SK-N-SH (cell line): Measurements from ENCODE around the gene CLEC20A. TPM values are rescaled to one million over a fixed set of nuclear protein-coding genes. Genes with fewer than 3 reads are reported as not detected.

Experiments used
- CTCF ChIA-PET: fragments of 300-600, 350-600 bp; formaldehyde crosslinking; extraction: SDS; loops from one replicate; lab custom pipeline; 2021; lab: Yijun Ruan, JAX
- POLR2A ChIA-PET: fragments of 350-600 bp; sonication (Branson Sonifier 250); formaldehyde crosslinking; extraction: SDS; loops from one replicate; lab custom pipeline; 2020; ENCODE audit warnings: antibody characterized with exemption, inconsistent platforms; lab: Yijun Ruan, JAX
- DNase-seq: peaks from one replicate; pipeline ENCODE4 v3.0.0; 2012
- H2AFZ ChIP-seq: fragments of 200-600 bp; sonication (generic); 2 replicates; pipeline ENCODE4 v1.8.1; 2016; ENCODE audit warnings: antibody characterized with exemption, mild to moderate bottlenecking, low read depth
- H3F3A ChIP-seq: fragments of 200-600 bp; sonication (generic); replicated peaks from 2 replicates; pipeline ENCODE3; 2016; ENCODE audit warnings: antibody characterized with exemption, mild to moderate bottlenecking; ENCODE audit not compliant: insufficient read depth
- H3K27ac ChIP-seq, 2 experiments: fragments of 200-500 bp in 1 of 2; fragments of 200-600 bp in 1 of 2; sonication (Bioruptor generic) in 1 of 2; sonication (generic), shearing (Covaris generic) in 1 of 2; 2 replicates each; pipeline versions ENCODE4 v1.5.1 to v1.6.1; 2014 to 2016; ENCODE audit warnings: low read depth in 2 of 2, inconsistent platforms in 1 of 2, low read length in 1 of 2, mild to moderate bottlenecking in 1 of 2, mixed read lengths in 1 of 2
- H3K27me3 ChIP-seq: fragments of 200-600 bp; sonication (generic), shearing (Covaris generic); 2 replicates; pipeline ENCODE4 v1.6.1; 2016; ENCODE audit warnings: mixed run types; ENCODE audit not compliant: insufficient read depth
- H3K36me3 ChIP-seq, 2 experiments: fragments of 200-500 bp in 1 of 2; fragments of 200-600 bp in 1 of 2; sonication (Bioruptor generic) in 1 of 2; sonication (generic) in 1 of 2; replicated peaks in 1 of 2; 2 replicates each; pipeline versions ENCODE3 to v1.5.1; 2014 to 2016; ENCODE audit warnings: low read length in 1 of 2, mild to moderate bottlenecking in 1 of 2; ENCODE audit not compliant: insufficient read depth in 2 of 2, control insufficient read depth in 1 of 2
- H3K4me1 ChIP-seq, 2 experiments: fragments of 200-500 bp in 1 of 2; fragments of 200-600 bp in 1 of 2; sonication (Bioruptor generic) in 1 of 2; sonication (generic), shearing (Covaris generic) in 1 of 2; 2 replicates each; pipeline versions ENCODE4 v1.5.1 to v1.6.1; 2014 to 2016; ENCODE audit warnings: low read depth in 1 of 2, low read length in 1 of 2, mixed run types in 1 of 2; ENCODE audit not compliant: insufficient read depth in 2 of 2, control insufficient read depth in 1 of 2
- H3K4me2 ChIP-seq: fragments of 200-600 bp; sonication (generic), shearing (Covaris generic); 2 replicates; pipeline ENCODE4 v1.6.1; 2017; ENCODE audit warnings: mixed run types
- H3K4me3 ChIP-seq, 2 experiments: fragments of 200-500 bp in 1 of 2; fragments of 200-600 bp in 1 of 2; sonication (Bioruptor generic) in 1 of 2; sonication (generic), shearing (Covaris generic) in 1 of 2; 2 replicates each; pipeline versions ENCODE4 v1.5.1 to v1.8.1; 2014 to 2016; ENCODE audit warnings: low read depth in 2 of 2, inconsistent platforms in 1 of 2, low read length in 1 of 2, mild to moderate bottlenecking in 1 of 2, mixed read lengths in 1 of 2, moderate library complexity in 1 of 2
- H3K79me2 ChIP-seq: fragments of 200-600 bp; sonication (generic); 2 replicates; pipeline ENCODE4 v1.8.1; 2017; ENCODE audit warnings: mild to moderate bottlenecking; ENCODE audit not compliant: insufficient read depth
- H3K9ac ChIP-seq: fragments of 200-600 bp; sonication (generic); 2 replicates; pipeline ENCODE4 v1.6.1; 2017; ENCODE audit warnings: mixed run types
- H3K9me2 ChIP-seq: fragments of 200-600 bp; sonication (generic); 2 replicates; pipeline ENCODE4 v1.6.1; 2017; ENCODE audit warnings: mixed run types
- H3K9me3 ChIP-seq: fragments of 200-600 bp; sonication (generic); 2 replicates; pipeline ENCODE4 v1.6.1; 2017; ENCODE audit warnings: mixed run types, mild to moderate bottlenecking, moderate library complexity
- H4K20me1 ChIP-seq: fragments of 200-600 bp; sonication (generic); 2 replicates; pipeline ENCODE4 v1.6.1; 2017; ENCODE audit warnings: mild to moderate bottlenecking, mixed run types; ENCODE audit not compliant: insufficient read depth
- EZH2phosphoT487 ChIP-seq: fragments of 200-600 bp; sonication (generic); IDR thresholded peaks from 2 replicates; pipeline ENCODE4 v1.6.1; 2017; ENCODE audit warnings: low read depth, mixed run types, mild to moderate bottlenecking, antibody characterized with exemption, moderate library complexity, borderline replicate concordance
- FOSL2 ChIP-seq: IDR thresholded peaks from 2 replicates; pipeline ENCODE4 v1.4.0; 2012; ENCODE audit warnings: low read depth, mild to moderate bottlenecking, moderate library complexity, borderline replicate concordance
- FOXJ3 ChIP-seq: sonication (generic); formaldehyde crosslinking; IDR thresholded peaks from 2 replicates; pipeline ENCODE4 v1.5.1; 2020; ENCODE audit warnings: mild to moderate bottlenecking, missing genetic modification reagents
- GABPA ChIP-seq: IDR thresholded peaks from 2 replicates; pipeline ENCODE4 v1.4.0; 2012; ENCODE audit warnings: low read depth, mild to moderate bottlenecking
- JUND ChIP-seq: IDR thresholded peaks from 2 replicates; pipeline ENCODE4 v1.4.0; 2012
- MEF2A ChIP-seq: IDR thresholded peaks from 2 replicates; pipeline ENCODE4 v1.4.0; 2012; ENCODE audit warnings: low read depth, borderline replicate concordance
- NFIC ChIP-seq: IDR thresholded peaks from 2 replicates; pipeline ENCODE4 v1.4.0; 2012; ENCODE audit warnings: borderline replicate concordance
- POLR2AphosphoS5 ChIP-seq: IDR thresholded peaks from 2 replicates; pipeline ENCODE4 v1.6.1; 2012; ENCODE audit warnings: low read depth, low read length
- RCOR1 ChIP-seq: fragments of 150-350 bp; IDR thresholded peaks from 2 replicates; pipeline ENCODE4 v1.6.1; 2017; ENCODE audit warnings: antibody characterized with exemption, low read length
- RFX5 ChIP-seq: IDR thresholded peaks from 2 replicates; pipeline ENCODE4 v1.6.1; 2012; ENCODE audit warnings: mild to moderate bottlenecking, improper control_type of control experiment, low read length
- RXRA ChIP-seq: IDR thresholded peaks from 2 replicates; pipeline ENCODE4 v1.4.0; 2012; ENCODE audit warnings: low read depth, mild to moderate bottlenecking, borderline replicate concordance
- SIN3A ChIP-seq: IDR thresholded peaks from 2 replicates; pipeline ENCODE4 v1.6.1; 2012; ENCODE audit warnings: low read depth, mild to moderate bottlenecking, low read length, moderate library complexity, borderline replicate concordance
- SMC3 ChIP-seq: IDR thresholded peaks from 2 replicates; pipeline ENCODE4 v1.6.1; 2012; ENCODE audit warnings: low read depth, low read length, improper control_type of control experiment
- TAF1 ChIP-seq: IDR thresholded peaks from 2 replicates; pipeline ENCODE4 v1.6.1; 2012; ENCODE audit warnings: low read depth, mild to moderate bottlenecking, low read length, moderate library complexity, borderline replicate concordance
- TCF12 ChIP-seq: IDR thresholded peaks from 2 replicates; pipeline ENCODE4 v1.4.0; 2012
- WGBS: methylation state at CpG from one replicate; pipeline ENCODE4 v1.1.6; 2017; ENCODE audit warnings: low lambda C conversion rate; 5-methylcytosine and 5-hydroxymethylcytosine counted together
- polyA plus RNA-seq, 3 experiments: library from polyadenylated mRNA; depleted of rRNA; stranded (reverse); fragments of >200 nt; gene quantifications; 2 replicates each; pipeline ENCODE4 v1.2.3, GENCODE V29; 2012
- TF ChIP-seq, protein P1 (sequence below): fragments of 150-350 bp; IDR thresholded peaks from 2 replicates; pipeline ENCODE4 v1.6.1; 2017; ENCODE audit warnings: antibody characterized with exemption, low read length, low read depth, borderline replicate concordance
- TF ChIP-seq, protein P2 (sequence below): IDR thresholded peaks from 2 replicates; pipeline ENCODE4 v1.4.0; 2012; ENCODE audit warnings: low read depth, borderline replicate concordance

CLEC20A gene
- polyA plus RNA-seq, 1 of the 3 experiments (the other 2 are of a cell fraction): not detected

DNA sequence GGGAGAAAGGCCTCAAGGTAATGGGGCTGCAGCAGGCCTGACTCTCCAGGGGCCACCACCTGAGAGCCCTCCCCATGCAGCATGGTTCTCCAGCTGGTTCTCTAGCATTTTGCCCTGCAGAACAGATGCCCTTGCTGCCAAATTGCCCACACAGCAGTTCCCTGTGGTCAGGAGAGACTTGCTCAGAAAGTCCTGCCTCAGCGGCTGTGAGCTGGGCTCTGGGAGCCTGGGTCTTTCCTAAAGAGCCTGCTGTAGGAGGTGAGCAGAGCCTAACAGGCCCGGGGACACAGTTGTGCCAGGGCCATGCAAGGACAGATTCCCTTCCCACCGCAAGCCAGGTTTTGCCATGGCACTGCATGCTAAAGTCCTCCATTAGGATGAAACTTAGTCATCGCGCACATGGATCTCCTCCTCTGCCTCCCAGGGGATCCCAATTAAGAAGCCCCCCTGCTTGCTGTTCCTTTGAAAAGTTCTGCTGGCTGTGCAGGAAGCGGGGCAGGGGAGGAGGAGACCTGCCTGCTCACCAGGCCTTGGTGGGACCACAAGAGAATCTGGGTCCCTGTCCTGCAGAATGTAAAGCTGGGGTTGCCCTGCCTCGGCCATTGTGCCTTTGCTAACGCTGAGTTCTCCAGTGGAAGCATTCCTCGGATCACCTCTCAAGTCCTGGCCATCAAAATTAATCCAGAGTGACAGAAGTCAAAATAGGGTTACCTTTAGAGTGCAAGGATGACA, 37.5 kb upstream of the CLEC20A start:
- 98% methylated on average over 7 of the region's 9 CpGs for WGBS
- ChIA-PET POLR2A (no interaction called here), CTCF (interaction anchor here (0.6 to 6.9 kb wide), 8 partner anchors 8 to 468 kb away, joined by 3 to 68 read pairs (median 20); no protein-coding TSS in a partner anchor)
- Histone ChIP-seq H4K20me1 (no peaks in the 10 kb centered on the region), H3K79me2 (no peaks in the 10 kb centered on the region), H3F3A (peaks cover 18% of the 10 kb centered on the region), H3K9ac (no peak overlapping the region), H3K9me3 (no peaks in the 10 kb centered on the region), H2AFZ (no peak overlapping the region)
- no peak for DNase-seq
- no peak for TF ChIP-seq SIN3A
- no peak for TF ChIP-seq JUND
- no peak for TF ChIP-seq RFX5
- no peak for TF ChIP-seq NFIC
- TF ChIP-seq, protein P1, sequence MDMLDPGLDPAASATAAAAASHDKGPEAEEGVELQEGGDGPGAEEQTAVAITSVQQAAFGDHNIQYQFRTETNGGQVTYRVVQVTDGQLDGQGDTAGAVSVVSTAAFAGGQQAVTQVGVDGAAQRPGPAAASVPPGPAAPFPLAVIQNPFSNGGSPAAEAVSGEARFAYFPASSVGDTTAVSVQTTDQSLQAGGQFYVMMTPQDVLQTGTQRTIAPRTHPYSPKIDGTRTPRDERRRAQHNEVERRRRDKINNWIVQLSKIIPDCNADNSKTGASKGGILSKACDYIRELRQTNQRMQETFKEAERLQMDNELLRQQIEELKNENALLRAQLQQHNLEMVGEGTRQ: no peak
- TF ChIP-seq GABPA: no peak
- no peak for TF ChIP-seq RCOR1
- TF ChIP-seq RXRA: no peak
- TF ChIP-seq, protein P2, sequence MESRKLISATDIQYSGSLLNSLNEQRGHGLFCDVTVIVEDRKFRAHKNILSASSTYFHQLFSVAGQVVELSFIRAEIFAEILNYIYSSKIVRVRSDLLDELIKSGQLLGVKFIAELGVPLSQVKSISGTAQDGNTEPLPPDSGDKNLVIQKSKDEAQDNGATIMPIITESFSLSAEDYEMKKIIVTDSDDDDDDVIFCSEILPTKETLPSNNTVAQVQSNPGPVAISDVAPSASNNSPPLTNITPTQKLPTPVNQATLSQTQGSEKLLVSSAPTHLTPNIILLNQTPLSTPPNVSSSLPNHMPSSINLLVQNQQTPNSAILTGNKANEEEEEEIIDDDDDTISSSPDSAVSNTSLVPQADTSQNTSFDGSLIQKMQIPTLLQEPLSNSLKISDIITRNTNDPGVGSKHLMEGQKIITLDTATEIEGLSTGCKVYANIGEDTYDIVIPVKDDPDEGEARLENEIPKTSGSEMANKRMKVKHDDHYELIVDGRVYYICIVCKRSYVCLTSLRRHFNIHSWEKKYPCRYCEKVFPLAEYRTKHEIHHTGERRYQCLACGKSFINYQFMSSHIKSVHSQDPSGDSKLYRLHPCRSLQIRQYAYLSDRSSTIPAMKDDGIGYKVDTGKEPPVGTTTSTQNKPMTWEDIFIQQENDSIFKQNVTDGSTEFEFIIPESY: no peak
- TF ChIP-seq POLR2AphosphoS5: no peak
- no peak for TF ChIP-seq TAF1
- TF ChIP-seq, all 33 proteins: peak for 0
- no peaks in the 10 kb centered on the region for H3K27me3 ChIP-seq
- peaks cover 17 to 38% of the 10 kb centered on the region in 2 experiments; a peak in 3 of 4 replicates for H3K4me1 ChIP-seq
- no peak overlapping the region for H3K27ac ChIP-seq
- no peak overlapping the region for H3K4me3 ChIP-seq
- no peaks in the 10 kb centered on the region for H3K36me3 ChIP-seq
- no peaks in the 10 kb centered on the region for H3K9me2 ChIP-seq
- H3K4me2 ChIP-seq: no peak overlapping the region

DNA sequence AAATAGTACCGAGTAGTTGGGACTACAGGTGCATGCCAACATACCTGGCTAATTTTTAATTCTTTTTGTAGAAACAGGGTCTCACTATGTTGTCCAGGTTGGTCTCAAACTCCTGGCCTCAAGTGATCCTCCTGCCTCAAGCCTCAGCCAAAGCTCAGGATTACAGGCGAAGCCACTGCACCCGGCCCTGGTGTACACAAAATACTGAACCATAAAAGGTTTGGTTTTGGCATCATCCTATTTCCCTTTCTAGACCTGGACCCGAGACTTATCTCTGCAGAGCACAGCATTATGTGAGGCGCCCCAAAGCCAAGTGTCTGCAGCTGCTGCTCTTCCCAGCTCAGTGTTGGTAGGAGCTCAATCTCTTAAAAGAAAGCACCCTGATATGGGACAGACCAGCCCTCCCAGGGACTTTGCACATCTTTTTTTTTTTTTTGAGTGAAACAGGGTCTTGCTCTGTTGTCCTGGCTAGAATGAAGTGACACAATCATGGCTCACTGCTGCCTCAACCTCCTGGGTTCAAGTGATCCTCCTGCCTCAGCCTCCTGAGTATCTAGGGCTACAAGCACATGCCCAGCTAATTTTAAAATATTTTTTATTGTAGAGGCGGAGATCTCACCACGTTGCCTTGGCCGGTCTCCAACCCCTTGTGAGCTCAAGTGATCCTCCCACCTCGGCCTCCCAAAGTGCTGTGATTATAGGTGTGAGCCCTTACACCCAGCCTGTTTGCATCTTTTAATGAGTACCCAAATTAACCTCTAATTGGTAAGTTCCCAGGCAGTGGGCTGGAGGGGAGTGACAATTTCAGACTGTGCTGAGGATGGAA, 36.6 kb upstream of the CLEC20A start:
- Histone ChIP-seq H3K27me3 (no peaks in the 10 kb centered on the region), H2AFZ (no peak overlapping the region), H3K4me2 (no peak overlapping the region), H3K36me3 (no peaks in the 10 kb centered on the region), H3K9ac (no peak overlapping the region), H3K4me1 (peaks cover 21 to 29% of the 10 kb centered on the region in 2 experiments; a peak in 3 of 4 replicates), H3K9me3 (no peaks in the 10 kb centered on the region), H3K4me3 (no peak overlapping the region), H3F3A (peaks cover 18% of the 10 kb centered on the region), H4K20me1 (no peaks in the 10 kb centered on the region), H3K9me2 (no peaks in the 10 kb centered on the region), H3K27ac (no peak overlapping the region), H3K79me2 (no peaks in the 10 kb centered on the region)
- ChIA-PET CTCF (interaction anchor here (0.6 to 6.9 kb wide), 31 partner anchors 9 to 837 kb away, joined by 3 to 68 read pairs (median 4); partner anchors contain the start of gene TOR3A), POLR2A (no interaction called here)
- WGBS: 93% methylated on average over 9 of the region's 9 CpGs
- no peak for DNase-seq
- TF ChIP-seq MEF2A: no peak
- no peak for TF ChIP-seq FOXJ3 (CRISPR knock-in tag)
- no peak for TF ChIP-seq SMC3
- TF ChIP-seq JUND: no peak
- TF ChIP-seq GABPA: no peak
- no peak for TF ChIP-seq EZH2phosphoT487
- TF ChIP-seq, protein P2: no peak
- TF ChIP-seq FOSL2: no peak
- no peak for TF ChIP-seq TCF12
- TF ChIP-seq RCOR1: no peak
- TF ChIP-seq, protein P1: no peak
- TF ChIP-seq RXRA: no peak
